Kidney (tissue), 14 donors: ENCODE results near the gene TRDMT1. TPM values are rescaled to one million over a fixed set of nuclear protein-coding genes. Genes with fewer than 3 reads are reported as not detected.

ENCODE experiments used
- DNase-seq, 5 donors: peaks; one replicate each; pipeline ENCODE4 v3.0.0-alpha.2; 2013 to 2020
- FAIRE-seq: peaks from 2 replicates; lab custom pipeline; 2012; peaks lifted over from hg19 to GRCh38; lab: Jason Lieb, UNC
- H3K27ac ChIP-seq, 2 donors: one replicate each; pipeline ENCODE4 v1.7.0; 2013; ENCODE audit warnings: low read depth in 2 of 2, low read length in 2 of 2, inconsistent platforms in 1 of 2
- H3K27me3 ChIP-seq: one replicate; pipeline ENCODE4 v1.7.1; 2013; ENCODE audit warnings: low read length, inconsistent platforms; ENCODE audit not compliant: control insufficient read depth, insufficient read depth
- H3K36me3 ChIP-seq, 3 donors: one replicate each; pipeline versions ENCODE4 v1.7.0 to v1.7.1; 2013; ENCODE audit warnings: low read length in 3 of 3, control low read depth in 1 of 3, inconsistent platforms in 1 of 3; ENCODE audit not compliant: insufficient read depth in 3 of 3, control insufficient read depth in 2 of 3
- H3K4me1 ChIP-seq, 3 donors: one replicate each; pipeline versions ENCODE4 v1.7.0 to v1.7.1; 2013; ENCODE audit warnings: low read length in 3 of 3, inconsistent platforms in 1 of 3, low read depth in 1 of 3; ENCODE audit not compliant: control insufficient read depth in 2 of 3, insufficient read depth in 2 of 3
- H3K4me3 ChIP-seq, 3 donors: one replicate each; pipeline versions ENCODE4 v1.7.0 to v1.8.1; 2013; ENCODE audit warnings: low read length in 3 of 3, control low read depth in 1 of 3, inconsistent platforms in 1 of 3
- H3K9ac ChIP-seq, 3 donors: one replicate each; pipeline versions ENCODE4 v1.7.0 to v1.7.1; 2013; ENCODE audit warnings: low read length in 3 of 3, control low read depth in 1 of 3, inconsistent platforms in 1 of 3
- H3K9me3 ChIP-seq, 3 donors: one replicate each; pipeline versions ENCODE4 v1.7.0 to v1.7.1; 2013; ENCODE audit warnings: low read length in 3 of 3, control low read depth in 1 of 3, inconsistent platforms in 1 of 3; ENCODE audit not compliant: control insufficient read depth in 2 of 3, insufficient read depth in 1 of 3
- intact Hi-C: fragments of 100-400 bp; cut with DNase I; formaldehyde crosslinking; loops from one replicate; pipeline ENCODE4 v1.11.1; 2022
- polyA plus RNA-seq: library from polyadenylated mRNA; stranded (reverse); fragments of 350-450 nt; fragmentation: Illumina TruSeq; extraction: RNeasy Lipid Tissue Mini Kit (QIAGEN cat#74804); gene quantifications from one replicate; pipeline ENCODE4 v1.2.3, GENCODE V29; 2014; ENCODE audit warnings: low read depth, low replicate concordance; ENCODE audit not compliant: insufficient read depth
- total RNA-seq: library from RNA; stranded (reverse); fragmentation: NEBNext Ultra II Directional; extraction: Animal tissue kit (Norgen Biotek cat#: 25700); gene quantifications from one replicate; pipeline ENCODE4 v1.2.1, GENCODE V29; 2021
- TF ChIP-seq, protein P1 (sequence below): IDR thresholded peaks from 3 replicates; pipeline ENCODE4 v1.5.1; 2012; ENCODE audit warnings: mild to moderate bottlenecking, moderate library complexity, borderline replicate concordance; ENCODE audit not compliant: insufficient read depth; ENCODE audit errors: extremely low read depth
- donor health status: control.
- donor health status: control.
- donor health status: control.
- donor health status: control.
- donor health status: control.
- donor health status: DM: yes; HTN: yes; CAD: no.
- donor health status: Normal renal cell carcinoma (clear cell type).

TRDMT1 gene
- total and polyA plus RNA-seq, 2 donors from 2014 or later = 2.0 to 11.0 TPM

DNA sequence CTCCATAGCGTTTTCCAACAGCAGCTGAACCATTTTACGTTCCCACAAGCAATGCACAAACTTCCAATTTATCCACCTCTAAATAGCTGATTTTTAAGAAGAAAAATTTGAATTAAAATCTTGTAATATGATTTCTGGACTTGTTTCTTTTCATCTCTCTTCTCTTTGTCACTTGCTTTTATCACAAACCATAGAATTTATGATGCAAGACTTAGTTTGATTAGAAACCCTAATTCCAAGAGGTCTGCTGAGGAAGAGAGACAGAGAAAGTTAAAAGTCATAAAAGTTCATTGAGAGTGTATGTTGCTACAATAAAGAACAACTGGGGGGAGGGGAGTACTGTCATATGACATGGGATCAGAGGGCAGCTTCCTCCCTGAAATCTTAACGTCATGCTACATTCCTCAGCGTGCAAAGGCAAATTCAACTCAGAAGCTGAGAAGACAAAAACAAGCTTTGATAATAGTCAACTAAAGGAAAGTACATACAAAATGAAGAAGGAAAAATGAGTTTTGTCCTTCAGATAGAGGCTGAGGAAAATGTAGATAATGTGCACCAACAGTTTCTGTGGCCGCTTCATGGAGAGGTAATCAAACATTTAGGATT is 53.5 kb downstream of the TRDMT1 start:
- peak in 4 of 5 donors; percentile 61 to 90 (median 80) for DNase-seq
- peak overlapping the region; percentile 40 to 79 for H3K27ac ChIP-seq
- TF ChIP-seq, protein P1, sequence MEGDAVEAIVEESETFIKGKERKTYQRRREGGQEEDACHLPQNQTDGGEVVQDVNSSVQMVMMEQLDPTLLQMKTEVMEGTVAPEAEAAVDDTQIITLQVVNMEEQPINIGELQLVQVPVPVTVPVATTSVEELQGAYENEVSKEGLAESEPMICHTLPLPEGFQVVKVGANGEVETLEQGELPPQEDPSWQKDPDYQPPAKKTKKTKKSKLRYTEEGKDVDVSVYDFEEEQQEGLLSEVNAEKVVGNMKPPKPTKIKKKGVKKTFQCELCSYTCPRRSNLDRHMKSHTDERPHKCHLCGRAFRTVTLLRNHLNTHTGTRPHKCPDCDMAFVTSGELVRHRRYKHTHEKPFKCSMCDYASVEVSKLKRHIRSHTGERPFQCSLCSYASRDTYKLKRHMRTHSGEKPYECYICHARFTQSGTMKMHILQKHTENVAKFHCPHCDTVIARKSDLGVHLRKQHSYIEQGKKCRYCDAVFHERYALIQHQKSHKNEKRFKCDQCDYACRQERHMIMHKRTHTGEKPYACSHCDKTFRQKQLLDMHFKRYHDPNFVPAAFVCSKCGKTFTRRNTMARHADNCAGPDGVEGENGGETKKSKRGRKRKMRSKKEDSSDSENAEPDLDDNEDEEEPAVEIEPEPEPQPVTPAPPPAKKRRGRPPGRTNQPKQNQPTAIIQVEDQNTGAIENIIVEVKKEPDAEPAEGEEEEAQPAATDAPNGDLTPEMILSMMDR = no peak
- no peaks in the 10 kb centered on the region for H3K36me3 ChIP-seq
- peak overlapping the region in 2 of 3 donors; percentile 19 to 38 for H3K4me3 ChIP-seq
- H3K4me1 ChIP-seq = peaks cover 0 to 9% (median 3%) of the 10 kb centered on the region in 3 donors
- intact Hi-C loops = no loop called here
- H3K9ac ChIP-seq = no peak overlapping the region
- no peaks in the 10 kb centered on the region for H3K9me3 ChIP-seq
- FAIRE-seq = peak; percentile 70
- no peaks in the 10 kb centered on the region for H3K27me3 ChIP-seq

DNA sequence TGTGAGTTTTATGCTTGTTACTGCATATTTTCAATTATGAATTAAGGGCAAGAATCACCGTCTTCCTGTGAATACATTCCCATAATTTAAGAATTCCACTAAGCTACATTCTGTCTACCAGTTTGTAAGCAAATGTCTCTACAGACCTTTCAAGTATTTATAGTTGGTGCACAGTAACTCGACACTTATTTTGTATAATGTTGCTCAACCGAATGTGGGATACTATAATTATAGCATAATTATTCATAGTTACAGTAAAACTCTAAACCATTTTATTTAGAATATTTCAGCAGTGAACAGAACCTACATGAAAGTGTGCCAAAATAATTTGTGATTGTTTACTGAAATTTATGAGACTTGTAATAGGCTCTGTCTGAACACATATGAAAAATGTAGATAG is 54.6 kb downstream of the TRDMT1 start:
- DNase-seq (no peak), FAIRE-seq (no peak)
- Histone ChIP-seq H3K27ac (no peak overlapping the region), H3K27me3 (no peaks in the 10 kb centered on the region), H3K9ac (no peak overlapping the region), H3K36me3 (no peaks in the 10 kb centered on the region), H3K4me1 (peaks cover 0 to 9% (median 3%) of the 10 kb centered on the region in 3 donors), H3K4me3 (no peak overlapping the region), H3K9me3 (no peaks in the 10 kb centered on the region)
- TF ChIP-seq, protein P1 = no peak
- intact Hi-C loops = no loop called here

DNA sequence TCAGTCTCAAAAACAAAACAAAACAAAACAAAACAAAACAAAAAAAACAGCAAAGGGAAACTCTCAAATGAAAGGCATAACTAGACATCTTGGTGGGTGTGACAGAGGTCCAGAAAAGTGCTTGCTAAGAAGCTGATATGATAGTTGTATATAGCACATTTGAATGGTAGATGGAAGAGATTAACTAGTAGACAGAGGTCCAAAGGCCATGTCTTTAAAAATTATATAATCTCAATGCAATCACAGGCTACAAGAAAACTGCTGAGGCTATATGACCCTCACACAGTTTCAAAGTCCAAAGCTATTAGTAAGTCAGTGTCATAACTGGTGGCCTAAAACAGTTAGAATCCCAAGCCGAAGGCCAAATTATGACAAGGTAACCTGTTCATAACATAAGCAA is 56.2 kb downstream of the TRDMT1 start:
- Histone ChIP-seq H3K36me3 (no peaks in the 10 kb centered on the region), H3K9ac (no peak overlapping the region), H3K27me3 (no peaks in the 10 kb centered on the region), H3K9me3 (no peaks in the 10 kb centered on the region), H3K4me1 (peaks cover 0 to 9% (median 3%) of the 10 kb centered on the region in 3 donors), H3K4me3 (no peak overlapping the region), H3K27ac (peak overlapping the region in 1 of 2 donors; percentile 47)
- DNase-seq = no peak
- intact Hi-C loops = no loop called here
- FAIRE-seq = no peak
- TF ChIP-seq, protein P1 = no peak
